K562 (cell line): ENCODE measurements around the gene PDE4D. TPM values are rescaled to one million over a fixed set of nuclear protein-coding genes. Genes with fewer than 3 reads are reported as not detected.

Source experiments
- ATAC-seq: fragments of 200-7000 bp; cut with Tn5 transposase; 3 replicates; pipeline ENCODE4 v1.9.1; 2020; ENCODE audit warnings: moderate library complexity
- BruUV-seq: library from RNA; stranded (reverse); fragments of 400-500 nt; replicated peaks from 2 replicates; lab custom pipeline; 2021; lab: Mats Ljungman, UMichigan
- CTCF ChIA-PET: fragments of 300-600 bp; formaldehyde crosslinking; extraction: SDS; loops from one replicate; lab custom pipeline; 2021; ENCODE audit warnings: low intra/inter-chr PET ratio; lab: Yijun Ruan, JAX
- POLR2A ChIA-PET: fragments of 300-600, 350-650 bp; sonication (Branson Sonifier 250); formaldehyde crosslinking; extraction: SDS; loops from one replicate; lab custom pipeline; 2021; ENCODE audit warnings: antibody characterized with exemption, inconsistent platforms; lab: Yijun Ruan, JAX
- DNase-seq, 4 experiments: peaks; one replicate each; pipeline versions ENCODE4 v3.0.0 to v3.0.0-alpha.2; 2011 to 2018; ENCODE audit warnings: low spot score in 3 of 4, mixed read lengths in 3 of 4; ENCODE audit errors: extremely low read depth in 1 of 4
- FAIRE-seq: peaks from 2 replicates; lab custom pipeline; 2011; peaks lifted over from hg19 to GRCh38; lab: Jason Lieb, UNC
- H2AFZ ChIP-seq: 2 replicates; pipeline ENCODE4 v1.6.0; 2011; ENCODE audit warnings: low read depth, low read length, control low read depth, inconsistent platforms
- H3K27ac ChIP-seq: fragments of 200-600 bp; 3 replicates; pipeline ENCODE4 v1.8.0; 2011; ENCODE audit warnings: low read depth, mild to moderate bottlenecking, control low read depth, inconsistent platforms, low read length, moderate library complexity, mixed read lengths; ENCODE audit errors: extremely low read depth
- H3K27me3 ChIP-seq, 2 experiments: fragments of 300-600 bp in 1 of 2; 2 replicates in 1 of 2; 3 replicates in 1 of 2; pipeline versions ENCODE4 v1.6.0 to v1.8.0; 2011; ENCODE audit warnings: inconsistent platforms in 2 of 2, low read length in 2 of 2, mild to moderate bottlenecking in 1 of 2, mixed read lengths in 1 of 2, moderate library complexity in 1 of 2; ENCODE audit not compliant: control insufficient read depth in 2 of 2, insufficient read depth in 2 of 2
- H3K36me3 ChIP-seq: fragments of 300-600 bp; 3 replicates; pipeline ENCODE4 v1.8.0; 2011; ENCODE audit warnings: mild to moderate bottlenecking, low read length, inconsistent platforms; ENCODE audit not compliant: control insufficient read depth, insufficient read depth
- H3K4me1 ChIP-seq, 2 experiments: fragments of 200-600 bp in 1 of 2; replicated peaks in 1 of 2; 2 replicates in 1 of 2; 3 replicates in 1 of 2; pipeline versions ENCODE4 v1.5.1 to v1.8.0; 2011; ENCODE audit warnings: inconsistent platforms in 2 of 2, low read length in 2 of 2, mild to moderate bottlenecking in 1 of 2, mixed read lengths in 1 of 2, moderate library complexity in 1 of 2; ENCODE audit not compliant: control insufficient read depth in 2 of 2, insufficient read depth in 2 of 2
- H3K4me2 ChIP-seq: 2 replicates; pipeline ENCODE4 v1.6.1; 2011; ENCODE audit warnings: low read length, control low read depth, inconsistent platforms, mixed read lengths; ENCODE audit not compliant: insufficient read depth
- H3K4me3 ChIP-seq: fragments of 200-600 bp; sonication (generic), shearing (Covaris generic); 2 replicates; pipeline ENCODE4 v1.5.1; 2016; ENCODE audit warnings: control low read depth, inconsistent platforms
- H3K79me2 ChIP-seq: fragments of 200-600 bp; 3 replicates; pipeline ENCODE4 v1.8.0; 2011; ENCODE audit warnings: low read length, inconsistent platforms; ENCODE audit not compliant: control insufficient read depth, insufficient read depth
- H3K9ac ChIP-seq, 2 experiments: 2 replicates each; pipeline versions ENCODE4 v1.6.0 to v1.6.1; 2011; ENCODE audit warnings: low read depth in 2 of 2, low read length in 2 of 2, control low read depth in 1 of 2, inconsistent platforms in 1 of 2, mild to moderate bottlenecking in 1 of 2, mixed read lengths in 1 of 2; ENCODE audit not compliant: insufficient read depth in 1 of 2
- H3K9me1 ChIP-seq: one replicate; pipeline ENCODE4 v1.6.0; 2011; ENCODE audit warnings: inconsistent platforms, mild to moderate bottlenecking, low read length, moderate library complexity; ENCODE audit not compliant: control insufficient read depth, insufficient read depth
- H3K9me3 ChIP-seq: replicated peaks from 2 replicates; pipeline ENCODE4 v1.5.1; 2011; ENCODE audit warnings: low read depth, low read length, inconsistent platforms; ENCODE audit not compliant: control insufficient read depth, insufficient read depth
- H4K20me1 ChIP-seq: replicated peaks from 2 replicates; pipeline ENCODE4 v1.6.1; 2011; ENCODE audit warnings: low read length, inconsistent platforms, mixed read lengths; ENCODE audit not compliant: control insufficient read depth, insufficient read depth
- CREB1 ChIP-seq, 2 experiments: sonication (generic) in 1 of 2; formaldehyde crosslinking in 1 of 2; IDR thresholded peaks; 2 replicates each; pipeline versions ENCODE4 v1.6.1 to v1.8.0; 2012 to 2022; ENCODE audit warnings: inconsistent platforms in 1 of 2, mild to moderate bottlenecking in 1 of 2, missing genetic modification reagents in 1 of 2, moderate library complexity in 1 of 2
- ELF2 ChIP-seq: fragments of 250-450 bp; sonication (Bioruptor Pico); IDR thresholded peaks from 2 replicates; pipeline ENCODE4 v1.5.0; 2021; ENCODE audit warnings: mild to moderate bottlenecking
- FOXA1 ChIP-seq: fragments of 450-650 bp; IDR thresholded peaks from 2 replicates; pipeline ENCODE4 v1.6.1; 2016; ENCODE audit warnings: mild to moderate bottlenecking, borderline replicate concordance
- FOXJ3 ChIP-seq: sonication (generic); formaldehyde crosslinking; IDR thresholded peaks from 2 replicates; pipeline ENCODE4 v1.4.0; 2020; ENCODE audit warnings: mild to moderate bottlenecking, missing genetic modification reagents
- GABPB1 ChIP-seq: sonication (generic); formaldehyde crosslinking; IDR thresholded peaks from 2 replicates; pipeline ENCODE4 v1.8.0; 2022; ENCODE audit warnings: mild to moderate bottlenecking, missing genetic modification reagents
- HDAC1 ChIP-seq, 2 experiments: fragments of 450-650 bp; IDR thresholded peaks; 2 replicates each; pipeline ENCODE4 v1.6.1; 2016 to 2017; ENCODE audit warnings: inconsistent platforms in 1 of 2, mild to moderate bottlenecking in 1 of 2, moderate library complexity in 1 of 2
- KHSRP ChIP-seq: fragments of 450-650 bp; IDR thresholded peaks from 2 replicates; pipeline ENCODE4 v1.6.1; 2017
- LEF1 ChIP-seq: fragments of 450-650 bp; IDR thresholded peaks from 2 replicates; pipeline ENCODE4 v1.6.1; 2016; ENCODE audit warnings: mild to moderate bottlenecking
- NR1H2 ChIP-seq: sonication (generic); formaldehyde crosslinking; IDR thresholded peaks from 2 replicates; pipeline ENCODE4 v1.4.0; 2020; ENCODE audit warnings: mild to moderate bottlenecking, missing genetic modification reagents
- PHF8 ChIP-seq: fragments of 200-600 bp; sonication (generic); IDR thresholded peaks from 2 replicates; pipeline ENCODE4 v1.6.1; 2012; ENCODE audit warnings: mixed run types, mild to moderate bottlenecking, inconsistent platforms, low read length, moderate library complexity, borderline replicate concordance
- SMARCA5 ChIP-seq: fragments of 450-650 bp; IDR thresholded peaks from 2 replicates; pipeline ENCODE4 v1.6.1; 2016
- TFAM ChIP-seq: fragments of 250-450 bp; sonication (Bioruptor Pico); conservative IDR thresholded peaks from 2 replicates; pipeline ENCODE4 v1.5.0; 2021; ENCODE audit warnings: mild to moderate bottlenecking, moderate library complexity
- TRIM28 ChIP-seq: fragments of 450-650 bp; IDR thresholded peaks from 2 replicates; pipeline ENCODE4 v1.6.1; 2017
- ZNF12 ChIP-seq: sonication (generic); formaldehyde crosslinking; IDR thresholded peaks from 2 replicates; pipeline ENCODE4 v1.4.0; 2020; ENCODE audit warnings: mild to moderate bottlenecking, missing genetic modification reagents
- WGBS: fragments of 100-300 bp; shearing (Covaris generic); methylation state at CpG from one replicate; pipeline ENCODE4 v1.1.6; 2016; ENCODE audit warnings: low coverage, mixed read lengths; ENCODE audit not compliant: insufficient coverage; ENCODE audit errors: missing lambda C conversion rate; 5-methylcytosine and 5-hydroxymethylcytosine counted together
- in situ Hi-C: fragments of 300-500 bp; cut with MboI; formaldehyde crosslinking; loops from 4 replicates; pipeline ENCODE4 v1.15.0; 2018; ENCODE audit warnings: inconsistent platforms, mixed read lengths
- intact Hi-C: fragments of 100-400 bp; cut with micrococcal nuclease; formaldehyde crosslinking; loops from 2 replicates; pipeline ENCODE4 v1.14.2; 2022
- polyA plus RNA-seq, 8 experiments: library from polyadenylated mRNA; depleted of rRNA in 4 of 8; stranded (reverse) in 5 of 8; unstranded in 3 of 8; fragments of >200 nt; fragmentation: Nextera tagmentation in 2 of 8; fragmentation: Illumina TruSeq in 1 of 8; extraction: Ambion mirVana in 2 of 8; extraction: Trizol in 1 of 8; gene quantifications; 2 replicates each; pipeline versions ENCODE4 v1.2.1 to v1.2.3, GENCODE V29; 2011 to 2014; ENCODE audit warnings: inconsistent platforms in 1 of 8, missing spikeins in 1 of 8
- total RNA-seq, 7 experiments: library from RNA; depleted of rRNA in 6 of 7; stranded (reverse); fragments of >200 nt in 6 of 7; fragmentation: Illumina TruSeq in 2 of 7; extraction: Trizol in 2 of 7; gene quantifications; 2 replicates each; pipeline versions ENCODE4 v1.2.1 to v1.2.3, GENCODE V29; 2011 to 2021; ENCODE audit warnings: low replicate concordance in 1 of 7
- TF ChIP-seq, protein P1 (sequence below): fragments of 450-650 bp; conservative IDR thresholded peaks from 2 replicates; pipeline ENCODE4 v1.6.1; 2016; ENCODE audit warnings: missing genetic modification characterization, low read depth, mild to moderate bottlenecking, control low read depth, missing compliant biosample characterization
- TF ChIP-seq, protein P2 (sequence below): fragments of 250-450 bp; sonication (Bioruptor Pico); IDR thresholded peaks from 2 replicates; pipeline ENCODE4 v1.4.0; 2020; ENCODE audit warnings: mild to moderate bottlenecking, moderate library complexity
- TF ChIP-seq, protein P3 (sequence below): fragments of 450-650 bp; IDR thresholded peaks from 2 replicates; pipeline ENCODE4 v1.6.1; 2018; ENCODE audit not compliant: partially characterized antibody

PDE4D gene
- total and polyA plus RNA-seq, 9 of the 15 experiments (the other 6 are each of a cell fraction or from before 2014, with no cell fraction given) = 0.04 to 0.46 (median 0.13) TPM

GRCh38 chr5:59785676-59786333, 107.7 kb downstream of the PDE4D start:
- POLR2A ChIA-PET = no interaction called here
- no peak for ATAC-seq
- Histone ChIP-seq H3K27ac (no peak overlapping the region), H2AFZ (no peak overlapping the region), H3K27me3 (no peaks in the 10 kb centered on the region), H3K79me2 (no peaks in the 10 kb centered on the region), H3K36me3 (no peaks in the 10 kb centered on the region), H3K9me1 (no peaks in the 10 kb centered on the region), H3K4me1 (no peaks in the 10 kb centered on the region), H3K9me3 (no peaks in the 10 kb centered on the region), H4K20me1 (no peaks in the 10 kb centered on the region), H3K4me3 (no peak overlapping the region), H3K9ac (no peak overlapping the region), H3K4me2 (no peak overlapping the region)
- 3% methylated on average over 4 of the region's 5 CpGs for WGBS
- CTCF ChIA-PET = no interaction called here
- intact Hi-C loops (no loop called here), in situ Hi-C loops (loop anchor here (25.0 kb wide), 1 partner anchor 899 kb away; no protein-coding TSS in a partner anchor)
- FAIRE-seq = no peak
- no TSS peak for BruUV-seq
- no peak for DNase-seq
- no peak for TF ChIP-seq LEF1
- no peak for TF ChIP-seq ELF2 (CRISPR knock-in tag)
- TF ChIP-seq FOXA1 = no peak
- no peak for TF ChIP-seq SMARCA5
- TF ChIP-seq TFAM (CRISPR knock-in tag) = no peak
- TF ChIP-seq, protein P1, sequence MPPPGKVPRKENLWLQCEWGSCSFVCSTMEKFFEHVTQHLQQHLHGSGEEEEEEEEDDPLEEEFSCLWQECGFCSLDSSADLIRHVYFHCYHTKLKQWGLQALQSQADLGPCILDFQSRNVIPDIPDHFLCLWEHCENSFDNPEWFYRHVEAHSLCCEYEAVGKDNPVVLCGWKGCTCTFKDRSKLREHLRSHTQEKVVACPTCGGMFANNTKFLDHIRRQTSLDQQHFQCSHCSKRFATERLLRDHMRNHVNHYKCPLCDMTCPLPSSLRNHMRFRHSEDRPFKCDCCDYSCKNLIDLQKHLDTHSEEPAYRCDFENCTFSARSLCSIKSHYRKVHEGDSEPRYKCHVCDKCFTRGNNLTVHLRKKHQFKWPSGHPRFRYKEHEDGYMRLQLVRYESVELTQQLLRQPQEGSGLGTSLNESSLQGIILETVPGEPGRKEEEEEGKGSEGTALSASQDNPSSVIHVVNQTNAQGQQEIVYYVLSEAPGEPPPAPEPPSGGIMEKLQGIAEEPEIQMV (tag) = no peak
- TF ChIP-seq GABPB1 (CRISPR knock-in tag) = no peak
- TF ChIP-seq FOXJ3 = no peak
- TF ChIP-seq, protein P2, sequence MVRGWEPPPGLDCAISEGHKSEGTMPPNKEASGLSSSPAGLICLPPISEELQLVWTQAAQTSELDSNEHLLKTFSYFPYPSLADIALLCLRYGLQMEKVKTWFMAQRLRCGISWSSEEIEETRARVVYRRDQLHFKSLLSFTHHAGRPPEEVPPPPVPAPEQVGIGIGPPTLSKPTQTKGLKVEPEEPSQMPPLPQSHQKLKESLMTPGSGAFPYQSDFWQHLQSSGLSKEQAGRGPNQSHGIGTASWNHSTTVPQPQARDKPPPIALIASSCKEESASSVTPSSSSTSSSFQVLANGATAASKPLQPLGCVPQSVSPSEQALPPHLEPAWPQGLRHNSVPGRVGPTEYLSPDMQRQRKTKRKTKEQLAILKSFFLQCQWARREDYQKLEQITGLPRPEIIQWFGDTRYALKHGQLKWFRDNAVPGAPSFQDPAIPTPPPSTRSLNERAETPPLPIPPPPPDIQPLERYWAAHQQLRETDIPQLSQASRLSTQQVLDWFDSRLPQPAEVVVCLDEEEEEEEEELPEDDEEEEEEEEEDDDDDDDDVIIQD (CRISPR knock-in tag) = no peak
- no peak for TF ChIP-seq HDAC1 (IDR thresholded peaks at IDR 0.05)
- no peak for TF ChIP-seq ZNF12 (CRISPR knock-in tag)
- TF ChIP-seq PHF8 = no peak
- TF ChIP-seq TRIM28 = no peak
- no peak for TF ChIP-seq KHSRP
- no peak for TF ChIP-seq NR1H2
- no peak for TF ChIP-seq CREB1 (IDR thresholded peaks at IDR 0.05)
- TF ChIP-seq CREB1 (CRISPR knock-in tag; IDR thresholded peaks at IDR 0.05) = no peak
- TF ChIP-seq, protein P3, sequence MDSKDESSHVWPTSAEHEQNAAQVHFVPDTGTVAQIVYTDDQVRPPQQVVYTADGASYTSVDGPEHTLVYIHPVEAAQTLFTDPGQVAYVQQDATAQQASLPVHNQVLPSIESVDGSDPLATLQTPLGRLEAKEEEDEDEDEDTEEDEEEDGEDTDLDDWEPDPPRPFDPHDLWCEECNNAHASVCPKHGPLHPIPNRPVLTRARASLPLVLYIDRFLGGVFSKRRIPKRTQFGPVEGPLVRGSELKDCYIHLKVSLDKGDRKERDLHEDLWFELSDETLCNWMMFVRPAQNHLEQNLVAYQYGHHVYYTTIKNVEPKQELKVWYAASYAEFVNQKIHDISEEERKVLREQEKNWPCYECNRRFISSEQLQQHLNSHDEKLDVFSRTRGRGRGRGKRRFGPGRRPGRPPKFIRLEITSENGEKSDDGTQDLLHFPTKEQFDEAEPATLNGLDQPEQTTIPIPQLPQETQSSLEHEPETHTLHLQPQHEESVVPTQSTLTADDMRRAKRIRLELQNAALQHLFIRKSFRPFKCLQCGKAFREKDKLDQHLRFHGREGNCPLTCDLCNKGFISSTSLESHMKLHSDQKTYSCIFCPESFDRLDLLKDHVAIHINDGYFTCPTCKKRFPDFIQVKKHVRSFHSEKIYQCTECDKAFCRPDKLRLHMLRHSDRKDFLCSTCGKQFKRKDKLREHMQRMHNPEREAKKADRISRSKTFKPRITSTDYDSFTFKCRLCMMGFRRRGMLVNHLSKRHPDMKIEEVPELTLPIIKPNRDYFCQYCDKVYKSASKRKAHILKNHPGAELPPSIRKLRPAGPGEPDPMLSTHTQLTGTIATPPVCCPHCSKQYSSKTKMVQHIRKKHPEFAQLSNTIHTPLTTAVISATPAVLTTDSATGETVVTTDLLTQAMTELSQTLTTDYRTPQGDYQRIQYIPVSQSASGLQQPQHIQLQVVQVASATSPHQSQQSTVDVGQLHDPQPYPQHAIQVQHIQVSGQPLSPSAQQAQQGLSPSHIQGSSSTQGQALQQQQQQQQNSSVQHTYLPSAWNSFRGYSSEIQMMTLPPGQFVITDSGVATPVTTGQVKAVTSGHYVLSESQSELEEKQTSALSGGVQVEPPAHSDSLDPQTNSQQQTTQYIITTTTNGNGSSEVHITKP = no peak
